PFSK-1 (cell line): ENCODE data around the gene GLI1.

Experiments
- FOXP2 ChIP-seq: optimal IDR thresholded peaks from 2 replicates; pipeline ENCODE3; 2011; ENCODE audit warnings: borderline replicate concordance, control low read depth, inconsistent platforms; ENCODE audit not compliant: insufficient read depth; ENCODE audit errors: extremely low read length, extremely low read depth
- POLR2AphosphoS5 ChIP-seq: IDR thresholded peaks from 2 replicates; pipeline ENCODE4 v1.6.1; 2012; ENCODE audit warnings: low read depth, mild to moderate bottlenecking, control low read depth, low read length, moderate library complexity
- SIN3A ChIP-seq: IDR thresholded peaks from 2 replicates; pipeline ENCODE4 v1.6.1; 2012; ENCODE audit warnings: mild to moderate bottlenecking, low read length, moderate library complexity, borderline replicate concordance; ENCODE audit not compliant: insufficient read depth
- TAF1 ChIP-seq: IDR thresholded peaks from 2 replicates; pipeline ENCODE4 v1.6.1; 2012; ENCODE audit warnings: low read length, control low read depth, borderline replicate concordance; ENCODE audit not compliant: insufficient read depth
- TF ChIP-seq, protein P1 (sequence below), 2 experiments: IDR thresholded peaks; 2 replicates each; pipeline versions ENCODE4 v1.6.1 to v1.8.0; 2011 to 2012; ENCODE audit warnings: low read depth in 2 of 2, low read length in 2 of 2, control low read depth in 1 of 2, inconsistent platforms in 1 of 2, mild to moderate bottlenecking in 1 of 2, moderate library complexity in 1 of 2; ENCODE audit not compliant: insufficient read depth in 1 of 2

The GLI1 gene

DNA sequence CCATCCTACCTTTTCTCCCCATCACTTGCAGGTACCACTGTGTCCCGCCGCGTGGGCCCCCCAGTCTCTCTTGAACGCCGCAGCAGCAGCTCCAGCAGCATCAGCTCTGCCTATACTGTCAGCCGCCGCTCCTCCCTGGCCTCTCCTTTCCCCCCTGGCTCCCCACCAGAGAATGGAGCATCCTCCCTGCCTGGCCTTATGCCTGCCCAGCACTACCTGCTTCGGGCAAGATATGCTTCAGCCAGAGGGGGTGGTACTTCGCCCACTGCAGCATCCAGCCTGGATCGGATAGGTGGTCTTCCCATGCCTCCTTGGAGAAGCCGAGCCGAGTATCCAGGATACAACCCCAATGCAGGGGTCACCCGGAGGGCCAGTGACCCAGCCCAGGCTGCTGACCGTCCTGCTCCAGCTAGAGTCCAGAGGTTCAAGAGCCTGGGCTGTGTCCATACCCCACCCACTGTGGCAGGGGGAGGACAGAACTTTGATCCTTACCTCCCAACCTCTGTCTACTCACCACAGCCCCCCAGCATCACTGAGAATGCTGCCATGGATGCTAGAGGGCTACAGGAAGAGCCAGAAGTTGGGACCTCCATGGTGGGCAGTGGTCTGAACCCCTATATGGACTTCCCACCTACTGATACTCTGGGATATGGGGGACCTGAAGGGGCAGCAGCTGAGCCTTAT, 10.8 kb downstream of the GLI1 start:
- no peak for TF ChIP-seq TAF1
- TF ChIP-seq, protein P1, sequence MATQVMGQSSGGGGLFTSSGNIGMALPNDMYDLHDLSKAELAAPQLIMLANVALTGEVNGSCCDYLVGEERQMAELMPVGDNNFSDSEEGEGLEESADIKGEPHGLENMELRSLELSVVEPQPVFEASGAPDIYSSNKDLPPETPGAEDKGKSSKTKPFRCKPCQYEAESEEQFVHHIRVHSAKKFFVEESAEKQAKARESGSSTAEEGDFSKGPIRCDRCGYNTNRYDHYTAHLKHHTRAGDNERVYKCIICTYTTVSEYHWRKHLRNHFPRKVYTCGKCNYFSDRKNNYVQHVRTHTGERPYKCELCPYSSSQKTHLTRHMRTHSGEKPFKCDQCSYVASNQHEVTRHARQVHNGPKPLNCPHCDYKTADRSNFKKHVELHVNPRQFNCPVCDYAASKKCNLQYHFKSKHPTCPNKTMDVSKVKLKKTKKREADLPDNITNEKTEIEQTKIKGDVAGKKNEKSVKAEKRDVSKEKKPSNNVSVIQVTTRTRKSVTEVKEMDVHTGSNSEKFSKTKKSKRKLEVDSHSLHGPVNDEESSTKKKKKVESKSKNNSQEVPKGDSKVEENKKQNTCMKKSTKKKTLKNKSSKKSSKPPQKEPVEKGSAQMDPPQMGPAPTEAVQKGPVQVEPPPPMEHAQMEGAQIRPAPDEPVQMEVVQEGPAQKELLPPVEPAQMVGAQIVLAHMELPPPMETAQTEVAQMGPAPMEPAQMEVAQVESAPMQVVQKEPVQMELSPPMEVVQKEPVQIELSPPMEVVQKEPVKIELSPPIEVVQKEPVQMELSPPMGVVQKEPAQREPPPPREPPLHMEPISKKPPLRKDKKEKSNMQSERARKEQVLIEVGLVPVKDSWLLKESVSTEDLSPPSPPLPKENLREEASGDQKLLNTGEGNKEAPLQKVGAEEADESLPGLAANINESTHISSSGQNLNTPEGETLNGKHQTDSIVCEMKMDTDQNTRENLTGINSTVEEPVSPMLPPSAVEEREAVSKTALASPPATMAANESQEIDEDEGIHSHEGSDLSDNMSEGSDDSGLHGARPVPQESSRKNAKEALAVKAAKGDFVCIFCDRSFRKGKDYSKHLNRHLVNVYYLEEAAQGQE (IDR thresholded peaks at IDR 0.05; ENCODE audit: insufficient read depth in 1 of 2, low read depth in 2 of 2, low read length in 2 of 2): no peak
- TF ChIP-seq SIN3A: no peak

DNA sequence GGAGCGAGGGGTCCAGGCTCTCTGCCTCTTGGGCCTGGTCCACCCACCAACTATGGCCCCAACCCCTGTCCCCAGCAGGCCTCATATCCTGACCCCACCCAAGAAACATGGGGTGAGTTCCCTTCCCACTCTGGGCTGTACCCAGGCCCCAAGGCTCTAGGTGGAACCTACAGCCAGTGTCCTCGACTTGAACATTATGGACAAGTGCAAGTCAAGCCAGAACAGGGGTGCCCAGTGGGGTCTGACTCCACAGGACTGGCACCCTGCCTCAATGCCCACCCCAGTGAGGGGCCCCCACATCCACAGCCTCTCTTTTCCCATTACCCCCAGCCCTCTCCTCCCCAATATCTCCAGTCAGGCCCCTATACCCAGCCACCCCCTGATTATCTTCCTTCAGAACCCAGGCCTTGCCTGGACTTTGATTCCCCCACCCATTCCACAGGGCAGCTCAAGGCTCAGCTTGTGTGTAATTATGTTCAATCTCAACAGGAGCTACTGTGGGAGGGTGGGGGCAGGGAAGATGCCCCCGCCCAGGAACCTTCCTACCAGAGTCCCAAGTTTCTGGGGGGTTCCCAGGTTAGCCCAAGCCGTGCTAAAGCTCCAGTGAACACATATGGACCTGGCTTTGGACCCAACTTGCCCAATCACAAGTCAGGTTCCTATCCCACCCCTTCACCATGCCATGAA, 11.5 kb downstream of the GLI1 start:
- TF ChIP-seq, protein P1 (IDR thresholded peaks at IDR 0.05; ENCODE audit: insufficient read depth in 1 of 2, low read depth in 2 of 2, low read length in 2 of 2): no peak
- no peak for TF ChIP-seq SIN3A
- no peak for TF ChIP-seq POLR2AphosphoS5
- TF ChIP-seq TAF1: no peak
- TF ChIP-seq FOXP2: no peak

GRCh38 chr12:57471661-57472060, 12.1 kb downstream of the GLI1 start:
- TF ChIP-seq, protein P1 (IDR thresholded peaks at IDR 0.05; ENCODE audit: insufficient read depth in 1 of 2, low read depth in 2 of 2, low read length in 2 of 2): no peak

- TF ChIP-seq FOXP2 (no peak), TAF1 (no peak), SIN3A (no peak), POLR2AphosphoS5 (no peak)
- TF ChIP-seq, protein P1 (IDR thresholded peaks at IDR 0.05; ENCODE audit: insufficient read depth in 1 of 2, low read depth in 2 of 2, low read length in 2 of 2): no peak
These were observed 12.8 kb downstream of the GLI1 start for GRCh38 chr12:57472391-57472790.

DNA sequence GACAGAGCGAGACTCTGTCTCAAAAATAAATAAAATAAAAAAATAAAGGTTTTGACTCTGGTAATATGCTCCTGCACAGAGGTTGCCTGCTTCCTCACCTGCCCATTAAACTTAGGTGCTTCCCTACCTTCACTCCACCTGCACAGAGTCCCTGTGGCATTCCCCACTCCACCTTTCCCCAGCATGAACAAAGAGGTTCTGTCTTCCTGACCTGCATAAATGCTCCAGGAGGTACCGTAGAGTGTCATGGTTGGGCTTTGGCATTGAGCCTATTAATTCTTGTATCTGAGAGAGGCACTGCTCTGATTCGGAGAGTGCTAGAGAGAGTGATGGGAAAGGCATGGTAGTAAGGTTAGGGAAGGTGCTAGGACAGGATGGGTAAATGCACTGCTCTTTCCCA, 13.8 kb downstream of the GLI1 start:
- TF ChIP-seq, protein P1 (IDR thresholded peaks at IDR 0.05; ENCODE audit: insufficient read depth in 1 of 2, low read depth in 2 of 2, low read length in 2 of 2): no peak
- no peak for TF ChIP-seq POLR2AphosphoS5
- no peak for TF ChIP-seq SIN3A
- no peak for TF ChIP-seq FOXP2
- no peak for TF ChIP-seq TAF1
